Gastrocnemius medialis (tissue), 4 donors: ENCODE data around the gene PRRT2.

ENCODE experiments used
- POLR2A ChIP-seq, 2 donors: fragments of 450-650 bp; IDR thresholded peaks; one replicate each; pipeline ENCODE4 v1.6.1; 2017; ENCODE audit warnings: antibody characterized with exemption in 2 of 2, mild to moderate bottlenecking in 2 of 2, moderate library complexity in 2 of 2
- TF ChIP-seq, protein P1 (sequence below), 5 experiments: fragments of 450-650 bp in 3 of 5; fragments of 200-600 bp in 2 of 5; sonication (generic) in 2 of 5; IDR thresholded peaks in 4 of 5; conservative IDR thresholded peaks in 1 of 5; 1 replicate in 4 of 5; 2 replicates in 1 of 5; pipeline ENCODE4 v1.5.1; 2016 to 2019; ENCODE audit warnings: antibody characterized with exemption in 5 of 5, mild to moderate bottlenecking in 3 of 5, moderate library complexity in 3 of 5

DNA sequence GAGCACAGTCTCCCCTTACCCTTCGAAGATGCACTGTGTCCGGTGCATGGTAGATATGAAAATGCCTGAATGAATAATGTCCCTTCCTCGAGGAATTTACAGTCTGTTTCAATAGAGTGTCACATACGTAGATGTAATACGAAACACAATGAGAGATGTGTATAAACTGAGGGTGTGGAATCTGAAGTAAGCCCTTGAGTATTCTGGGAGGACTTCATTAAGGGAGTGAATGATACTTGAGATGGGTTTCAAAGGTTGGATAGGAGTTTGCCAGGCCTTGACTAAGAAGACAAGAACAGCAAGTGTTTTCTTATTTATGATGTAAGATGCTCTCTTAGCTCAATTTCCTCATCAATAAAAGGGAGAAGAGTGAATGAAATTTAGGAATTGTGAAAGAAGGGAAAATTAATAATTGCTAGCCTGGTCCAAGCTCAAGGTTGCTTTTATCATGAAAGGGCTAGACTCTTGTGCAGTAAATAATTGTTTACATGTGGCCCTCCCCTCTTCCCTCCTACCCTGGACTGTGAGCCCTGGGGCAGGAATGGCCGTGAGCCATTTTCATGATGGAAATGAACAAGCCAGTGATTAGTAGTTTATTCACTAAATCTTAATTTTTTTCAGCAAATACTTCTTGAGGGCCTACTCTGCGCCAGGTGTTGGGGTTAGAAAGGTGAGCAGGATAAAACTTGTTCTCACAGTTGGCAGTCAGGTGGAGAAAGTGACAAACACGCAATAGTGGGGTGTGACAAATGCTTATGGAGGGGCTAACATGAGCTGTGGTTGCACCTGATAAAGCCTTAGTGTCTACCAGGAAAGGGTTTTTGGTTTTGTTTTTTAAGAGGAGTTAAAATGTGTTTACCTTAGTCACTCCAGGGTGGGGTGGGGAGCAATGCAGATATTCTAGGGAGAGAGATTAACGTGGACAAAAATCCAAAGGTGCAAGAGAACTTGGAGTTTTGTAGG, 19.9 kb upstream of the PRRT2 start:
- TF ChIP-seq POLR2A (IDR thresholded peaks at IDR 0.05), result no peak
- TF ChIP-seq, protein P1, sequence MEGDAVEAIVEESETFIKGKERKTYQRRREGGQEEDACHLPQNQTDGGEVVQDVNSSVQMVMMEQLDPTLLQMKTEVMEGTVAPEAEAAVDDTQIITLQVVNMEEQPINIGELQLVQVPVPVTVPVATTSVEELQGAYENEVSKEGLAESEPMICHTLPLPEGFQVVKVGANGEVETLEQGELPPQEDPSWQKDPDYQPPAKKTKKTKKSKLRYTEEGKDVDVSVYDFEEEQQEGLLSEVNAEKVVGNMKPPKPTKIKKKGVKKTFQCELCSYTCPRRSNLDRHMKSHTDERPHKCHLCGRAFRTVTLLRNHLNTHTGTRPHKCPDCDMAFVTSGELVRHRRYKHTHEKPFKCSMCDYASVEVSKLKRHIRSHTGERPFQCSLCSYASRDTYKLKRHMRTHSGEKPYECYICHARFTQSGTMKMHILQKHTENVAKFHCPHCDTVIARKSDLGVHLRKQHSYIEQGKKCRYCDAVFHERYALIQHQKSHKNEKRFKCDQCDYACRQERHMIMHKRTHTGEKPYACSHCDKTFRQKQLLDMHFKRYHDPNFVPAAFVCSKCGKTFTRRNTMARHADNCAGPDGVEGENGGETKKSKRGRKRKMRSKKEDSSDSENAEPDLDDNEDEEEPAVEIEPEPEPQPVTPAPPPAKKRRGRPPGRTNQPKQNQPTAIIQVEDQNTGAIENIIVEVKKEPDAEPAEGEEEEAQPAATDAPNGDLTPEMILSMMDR (IDR thresholded peaks at IDR 0.05 in 4 of 5, conservative IDR thresholded peaks at IDR 0.05 in 1 of 5), result no peak
